NCI-H524 treated with DMSO at 0.1 percent for 48 hours (cell line): ENCODE data around the gene ADCY1.

Source experiments
- DNase-seq: peaks from one replicate; lab custom pipeline; 2025; lab: John Stamatoyannopoulos, UW

ADCY1 gene

GRCh38 chr7:45625067-45625466 lies 50.9 kb downstream of the ADCY1 start:
- no peak for DNase-seq

- DNase-seq = no peak
These were observed 51.7 kb downstream of the ADCY1 start for GRCh38 chr7:45625714-45626440.

GRCh38 chr7:45626441-45627430 lies 52.6 kb downstream of the ADCY1 start:
- no peak for DNase-seq

- no peak for DNase-seq
These were observed 53.7 kb downstream of the ADCY1 start for GRCh38 chr7:45627691-45628456.

GRCh38 chr7:45631569-45631968 lies 57.4 kb downstream of the ADCY1 start:
- no peak for DNase-seq

- DNase-seq = no peak
These were observed 62.6 kb downstream of the ADCY1 start for GRCh38 chr7:45636733-45637132.

- no peak for DNase-seq
These were observed 64.7 kb downstream of the ADCY1 start for GRCh38 chr7:45638916-45639315.

- DNase-seq = no peak
These were observed 67.9 kb downstream of the ADCY1 start for GRCh38 chr7:45642044-45642443.

- no peak for DNase-seq
These were observed 69.5 kb downstream of the ADCY1 start for GRCh38 chr7:45643630-45644029.

- no peak for DNase-seq
These were observed 70.1 kb downstream of the ADCY1 start for GRCh38 chr7:45644237-45644636.

- DNase-seq = no peak
These were observed 71.2 kb downstream of the ADCY1 start for GRCh38 chr7:45645141-45645969.

GRCh38 chr7:45646207-45646821 lies 72.1 kb downstream of the ADCY1 start:
- DNase-seq = no peak

- no peak for DNase-seq
These were observed 73.0 kb downstream of the ADCY1 start for GRCh38 chr7:45646996-45647825.

- DNase-seq = no peak
These were observed 74.0 kb downstream of the ADCY1 start for GRCh38 chr7:45647967-45648670.

- no peak for DNase-seq
These were observed 74.5 kb downstream of the ADCY1 start for GRCh38 chr7:45648671-45648995.

GRCh38 chr7:45649560-45650346 lies 75.6 kb downstream of the ADCY1 start:
- no peak for DNase-seq

- DNase-seq = no peak
These were observed 76.5 kb downstream of the ADCY1 start for GRCh38 chr7:45650404-45651394.
